Neural cell (in vitro differentiated cells): ENCODE results near the gene COL23A1. TPM values are rescaled to one million over a fixed set of nuclear protein-coding genes. Genes with fewer than 3 reads are reported as not detected.

ENCODE experiments used
- H2AFZ ChIP-seq: fragments of 200-600, 300-800 bp; sonication (generic), shearing (Covaris generic); 2 replicates; pipeline ENCODE4 v1.6.0; 2014; ENCODE audit warnings: low read depth, mild to moderate bottlenecking, antibody characterized with exemption, low read length, moderate library complexity
- H3F3A ChIP-seq: fragments of 200-600 bp; shearing (Covaris generic); 2 replicates; pipeline ENCODE4 v1.6.1; 2016; ENCODE audit warnings: mild to moderate bottlenecking, moderate library complexity, mixed read lengths, antibody characterized with exemption, low read length; ENCODE audit not compliant: insufficient read depth, poor library complexity, severe bottlenecking
- H3K27ac ChIP-seq: fragments of 200-600, 300-800 bp; sonication (generic), shearing (Covaris generic); 2 replicates; pipeline ENCODE4 v1.5.1; 2014; ENCODE audit warnings: mild to moderate bottlenecking, low read length, moderate library complexity
- H3K27me3 ChIP-seq: fragments of 300-800, 200-600 bp; sonication (generic), shearing (Covaris generic); 2 replicates; pipeline ENCODE4 v1.6.0; 2014; ENCODE audit warnings: mild to moderate bottlenecking, low read depth, low read length, moderate library complexity; ENCODE audit not compliant: insufficient read depth
- H3K36me3 ChIP-seq: fragments of 300-800, 200-600 bp; sonication (generic), shearing (Covaris generic); 2 replicates; pipeline ENCODE4 v1.5.1; 2014; ENCODE audit warnings: mild to moderate bottlenecking, antibody characterized with exemption, low read length, moderate library complexity; ENCODE audit not compliant: insufficient read depth
- H3K4me2 ChIP-seq: fragments of 300-800, 200-600 bp; sonication (generic), shearing (Covaris generic); 2 replicates; pipeline ENCODE4 v1.6.0; 2014; ENCODE audit warnings: mild to moderate bottlenecking, low read length
- H3K4me3 ChIP-seq: fragments of 300-800, 200-600 bp; sonication (generic), shearing (Covaris generic); 2 replicates; pipeline ENCODE4 v1.5.1; 2014; ENCODE audit warnings: mild to moderate bottlenecking, low read length, moderate library complexity
- H3K79me2 ChIP-seq: fragments of 200-600 bp; shearing (Covaris generic); replicated peaks from 2 replicates; pipeline ENCODE4 v1.6.0; 2014; ENCODE audit warnings: mild to moderate bottlenecking, low read length, moderate library complexity; ENCODE audit not compliant: insufficient read depth
- H3K9ac ChIP-seq: fragments of 300-800, 200-600 bp; sonication (generic), shearing (Covaris generic); 2 replicates; pipeline ENCODE4 v1.6.1; 2016; ENCODE audit warnings: mild to moderate bottlenecking, low read length, mixed read lengths
- H3K9me2 ChIP-seq: fragments of 200-600 bp; shearing (Covaris generic); 2 replicates; pipeline ENCODE4 v1.6.1; 2016; ENCODE audit warnings: mild to moderate bottlenecking, low read length, mixed read lengths; ENCODE audit not compliant: insufficient read depth
- H3K9me3 ChIP-seq: fragments of 200-600, 300-800 bp; sonication (generic), shearing (Covaris generic); 2 replicates; pipeline ENCODE4 v1.6.1; 2016; ENCODE audit warnings: mild to moderate bottlenecking, mixed run types, low read length, moderate library complexity, mixed read lengths
- H4K20me1 ChIP-seq: fragments of 200-600 bp; shearing (Covaris generic); 2 replicates; pipeline ENCODE4 v1.6.1; 2016; ENCODE audit warnings: mild to moderate bottlenecking, mixed run types; ENCODE audit not compliant: insufficient read depth
- EP300 ChIP-seq: fragments of 450-650 bp; conservative IDR thresholded peaks from 2 replicates; pipeline ENCODE4 v1.6.1; 2014; ENCODE audit warnings: antibody characterized with exemption, mild to moderate bottlenecking, moderate library complexity; ENCODE audit not compliant: poor library complexity, severe bottlenecking
- EZH2 ChIP-seq: fragments of 200-600, 300-800 bp; shearing (Covaris generic), sonication (generic); IDR thresholded peaks from 2 replicates; pipeline ENCODE4 v1.6.1; 2014; ENCODE audit warnings: antibody characterized with exemption, low read length, borderline replicate concordance, mild to moderate bottlenecking; ENCODE audit not compliant: insufficient read depth, poor library complexity, severe bottlenecking
- MXI1 ChIP-seq: fragments of 450-650 bp; conservative IDR thresholded peaks from 2 replicates; pipeline ENCODE4 v1.6.1; 2014; ENCODE audit warnings: antibody characterized with exemption, mild to moderate bottlenecking; ENCODE audit not compliant: poor library complexity, severe bottlenecking
- POLR2AphosphoS5 ChIP-seq: IDR thresholded peaks from 2 replicates; pipeline ENCODE4 v1.6.1; 2012
- RAD21 ChIP-seq: fragments of 450-650 bp; conservative IDR thresholded peaks from 2 replicates; pipeline ENCODE4 v1.6.1; 2014; ENCODE audit warnings: antibody characterized with exemption, mild to moderate bottlenecking, moderate library complexity
- SMC3 ChIP-seq: fragments of 450-650 bp; conservative IDR thresholded peaks from 2 replicates; pipeline ENCODE4 v1.6.1; 2014; ENCODE audit warnings: antibody characterized with exemption, mild to moderate bottlenecking, moderate library complexity; ENCODE audit not compliant: poor library complexity
- TAF1 ChIP-seq: IDR thresholded peaks from 2 replicates; pipeline ENCODE4 v1.6.1; 2012; ENCODE audit warnings: low read depth
- polyA plus RNA-seq: library from polyadenylated mRNA; depleted of rRNA; stranded (reverse); fragments of >200 nt; gene quantifications from 2 replicates; pipeline ENCODE4 v1.2.3, GENCODE V29; 2014
- TF ChIP-seq, protein P1 (sequence below): fragments of 450-650 bp; IDR thresholded peaks from 2 replicates; pipeline ENCODE4 v1.5.1; 2014; ENCODE audit warnings: antibody characterized with exemption, mild to moderate bottlenecking, moderate library complexity; ENCODE audit not compliant: poor library complexity, severe bottlenecking
- TF ChIP-seq, protein P2 (sequence below): IDR thresholded peaks from 2 replicates; pipeline ENCODE4 v1.6.1; 2012; ENCODE audit warnings: borderline replicate concordance

Gene COL23A1
- polyA plus RNA-seq, 1 donor from 2014 or later = not detected

DNA sequence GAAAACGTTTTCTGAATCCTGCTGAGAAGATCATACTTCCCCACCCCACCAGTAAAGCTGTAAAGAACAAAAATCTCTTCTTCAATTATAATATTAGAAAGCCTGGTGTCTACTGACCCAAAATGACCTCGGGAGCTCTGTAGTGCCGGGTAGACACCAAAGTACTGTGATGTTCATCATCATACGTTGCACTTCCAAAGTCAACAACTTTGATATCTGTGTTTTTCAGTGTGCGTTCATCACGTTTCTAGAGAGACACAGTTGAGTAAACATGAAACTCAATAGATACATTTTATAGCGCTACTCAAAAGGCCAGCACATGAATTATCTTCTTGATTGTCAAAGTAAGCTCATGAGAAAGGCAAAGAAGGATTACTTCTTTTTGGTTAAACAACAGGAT is 22.1 kb upstream of the COL23A1 start:
- Histone ChIP-seq H2AFZ (no peak overlapping the region), H3K4me3 (no peak overlapping the region), H3F3A (no peaks in the 10 kb centered on the region), H3K9ac (no peak overlapping the region), H3K27ac (no peak overlapping the region), H3K36me3 (no peaks in the 10 kb centered on the region), H3K79me2 (no peaks in the 10 kb centered on the region), H3K4me2 (no peak overlapping the region), H3K9me3 (no peaks in the 10 kb centered on the region), H4K20me1 (no peaks in the 10 kb centered on the region), H3K27me3 (no peaks in the 10 kb centered on the region), H3K9me2 (no peaks in the 10 kb centered on the region)
- TF ChIP-seq, protein P1, sequence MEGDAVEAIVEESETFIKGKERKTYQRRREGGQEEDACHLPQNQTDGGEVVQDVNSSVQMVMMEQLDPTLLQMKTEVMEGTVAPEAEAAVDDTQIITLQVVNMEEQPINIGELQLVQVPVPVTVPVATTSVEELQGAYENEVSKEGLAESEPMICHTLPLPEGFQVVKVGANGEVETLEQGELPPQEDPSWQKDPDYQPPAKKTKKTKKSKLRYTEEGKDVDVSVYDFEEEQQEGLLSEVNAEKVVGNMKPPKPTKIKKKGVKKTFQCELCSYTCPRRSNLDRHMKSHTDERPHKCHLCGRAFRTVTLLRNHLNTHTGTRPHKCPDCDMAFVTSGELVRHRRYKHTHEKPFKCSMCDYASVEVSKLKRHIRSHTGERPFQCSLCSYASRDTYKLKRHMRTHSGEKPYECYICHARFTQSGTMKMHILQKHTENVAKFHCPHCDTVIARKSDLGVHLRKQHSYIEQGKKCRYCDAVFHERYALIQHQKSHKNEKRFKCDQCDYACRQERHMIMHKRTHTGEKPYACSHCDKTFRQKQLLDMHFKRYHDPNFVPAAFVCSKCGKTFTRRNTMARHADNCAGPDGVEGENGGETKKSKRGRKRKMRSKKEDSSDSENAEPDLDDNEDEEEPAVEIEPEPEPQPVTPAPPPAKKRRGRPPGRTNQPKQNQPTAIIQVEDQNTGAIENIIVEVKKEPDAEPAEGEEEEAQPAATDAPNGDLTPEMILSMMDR = no peak
- no peak for TF ChIP-seq EZH2
- TF ChIP-seq, protein P2, sequence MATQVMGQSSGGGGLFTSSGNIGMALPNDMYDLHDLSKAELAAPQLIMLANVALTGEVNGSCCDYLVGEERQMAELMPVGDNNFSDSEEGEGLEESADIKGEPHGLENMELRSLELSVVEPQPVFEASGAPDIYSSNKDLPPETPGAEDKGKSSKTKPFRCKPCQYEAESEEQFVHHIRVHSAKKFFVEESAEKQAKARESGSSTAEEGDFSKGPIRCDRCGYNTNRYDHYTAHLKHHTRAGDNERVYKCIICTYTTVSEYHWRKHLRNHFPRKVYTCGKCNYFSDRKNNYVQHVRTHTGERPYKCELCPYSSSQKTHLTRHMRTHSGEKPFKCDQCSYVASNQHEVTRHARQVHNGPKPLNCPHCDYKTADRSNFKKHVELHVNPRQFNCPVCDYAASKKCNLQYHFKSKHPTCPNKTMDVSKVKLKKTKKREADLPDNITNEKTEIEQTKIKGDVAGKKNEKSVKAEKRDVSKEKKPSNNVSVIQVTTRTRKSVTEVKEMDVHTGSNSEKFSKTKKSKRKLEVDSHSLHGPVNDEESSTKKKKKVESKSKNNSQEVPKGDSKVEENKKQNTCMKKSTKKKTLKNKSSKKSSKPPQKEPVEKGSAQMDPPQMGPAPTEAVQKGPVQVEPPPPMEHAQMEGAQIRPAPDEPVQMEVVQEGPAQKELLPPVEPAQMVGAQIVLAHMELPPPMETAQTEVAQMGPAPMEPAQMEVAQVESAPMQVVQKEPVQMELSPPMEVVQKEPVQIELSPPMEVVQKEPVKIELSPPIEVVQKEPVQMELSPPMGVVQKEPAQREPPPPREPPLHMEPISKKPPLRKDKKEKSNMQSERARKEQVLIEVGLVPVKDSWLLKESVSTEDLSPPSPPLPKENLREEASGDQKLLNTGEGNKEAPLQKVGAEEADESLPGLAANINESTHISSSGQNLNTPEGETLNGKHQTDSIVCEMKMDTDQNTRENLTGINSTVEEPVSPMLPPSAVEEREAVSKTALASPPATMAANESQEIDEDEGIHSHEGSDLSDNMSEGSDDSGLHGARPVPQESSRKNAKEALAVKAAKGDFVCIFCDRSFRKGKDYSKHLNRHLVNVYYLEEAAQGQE = no peak
- TF ChIP-seq EP300 = no peak
- TF ChIP-seq SMC3 = no peak
- no peak for TF ChIP-seq POLR2AphosphoS5
- TF ChIP-seq MXI1 = no peak
- TF ChIP-seq RAD21 = no peak
- no peak for TF ChIP-seq TAF1

DNA sequence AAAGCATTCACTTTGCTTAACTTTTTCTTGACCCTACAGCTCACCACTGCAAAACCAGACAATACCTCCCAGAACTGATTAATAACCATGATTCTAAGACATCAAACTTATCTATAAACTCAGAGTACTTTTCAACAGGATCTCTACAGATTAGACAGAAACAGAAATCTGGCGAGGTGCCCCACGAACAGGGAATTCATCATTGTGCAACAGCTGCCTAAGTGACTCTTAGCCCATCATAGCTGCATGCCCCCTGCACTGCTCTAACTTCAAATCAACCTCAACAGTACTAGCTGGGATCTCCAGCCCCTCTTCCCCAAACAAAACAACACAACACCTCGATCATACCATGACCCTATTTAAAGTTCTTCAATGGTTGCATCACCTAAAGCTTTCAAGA is 16.1 kb upstream of the COL23A1 start:
- no peak overlapping the region for H3K27ac ChIP-seq
- peaks cover 20% of the 10 kb centered on the region for H3K36me3 ChIP-seq
- no peaks in the 10 kb centered on the region for H3F3A ChIP-seq
- no peaks in the 10 kb centered on the region for H3K9me2 ChIP-seq
- no peaks in the 10 kb centered on the region for H3K27me3 ChIP-seq
- H3K4me2 ChIP-seq = no peak overlapping the region
- H3K9me3 ChIP-seq = no peaks in the 10 kb centered on the region
- no peak overlapping the region for H3K9ac ChIP-seq
- H3K79me2 ChIP-seq = no peaks in the 10 kb centered on the region
- TF ChIP-seq, protein P1 = no peak
- TF ChIP-seq, protein P2 = no peak
- no peak for TF ChIP-seq MXI1
- no peak for TF ChIP-seq RAD21
- no peak for TF ChIP-seq POLR2AphosphoS5
- TF ChIP-seq EP300 = no peak
- no peak for TF ChIP-seq TAF1
- no peak for TF ChIP-seq SMC3
- TF ChIP-seq EZH2 = no peak
- H2AFZ ChIP-seq = no peak overlapping the region
- no peak overlapping the region for H3K4me3 ChIP-seq
- no peaks in the 10 kb centered on the region for H4K20me1 ChIP-seq
